GM18517 (cell line): ENCODE data around the gene DPF3.
"Not testable (repeated sequence)": the region's sequence is repeated elsewhere in the genome, so short reads cannot be mapped to it uniquely, and the experiment has no call there.

Experiments used
- ATAC-seq: cut with Tn5 transposase; IDR thresholded peaks from one replicate; pipeline ENCODE4 v1.9.1; 2021; ENCODE audit warnings: mild to moderate bottlenecking, moderate library complexity; ENCODE audit not compliant: unreplicated experiment

Gene DPF3

DNA sequence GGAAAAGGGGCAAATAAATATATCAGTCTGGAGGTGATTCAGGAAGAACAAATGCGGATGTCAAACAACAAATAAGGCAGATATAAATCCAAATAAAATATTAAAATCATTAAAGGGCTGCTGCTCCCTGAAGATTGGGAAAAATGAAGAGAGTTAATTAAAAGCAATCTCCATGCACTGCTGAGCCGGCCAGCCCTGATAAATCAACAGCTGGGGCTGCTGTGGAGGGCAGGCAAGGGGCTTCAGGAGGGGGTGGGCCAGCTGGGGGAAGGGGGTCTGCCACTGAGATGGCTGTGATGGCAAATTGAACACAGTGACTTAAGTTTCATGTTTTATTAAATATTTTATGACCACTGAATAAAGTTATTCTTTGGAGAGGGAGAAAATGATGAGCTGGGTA lies 12.4 kb downstream of the DPF3 start:
- ATAC-seq: no peak

DNA sequence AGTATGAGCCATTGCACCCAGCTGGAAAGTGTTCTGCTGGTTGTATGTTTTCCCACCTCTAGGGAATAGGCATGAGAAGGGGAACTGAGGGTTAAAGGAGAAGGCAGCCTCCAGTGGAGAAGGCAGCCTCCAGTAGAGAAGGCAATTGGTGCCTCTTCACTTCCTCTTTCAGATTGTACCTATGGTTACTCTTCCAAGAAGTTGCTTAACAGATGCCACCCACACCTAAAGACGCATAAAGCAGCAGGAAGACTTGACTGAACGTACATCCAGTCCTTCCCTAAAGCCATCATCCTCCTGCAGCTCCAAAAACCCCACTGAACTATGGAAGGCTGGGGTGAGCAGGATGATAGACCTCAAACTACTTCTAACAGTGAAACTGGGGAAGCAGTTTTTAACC lies 13.1 kb downstream of the DPF3 start:
- no peak for ATAC-seq

DNA sequence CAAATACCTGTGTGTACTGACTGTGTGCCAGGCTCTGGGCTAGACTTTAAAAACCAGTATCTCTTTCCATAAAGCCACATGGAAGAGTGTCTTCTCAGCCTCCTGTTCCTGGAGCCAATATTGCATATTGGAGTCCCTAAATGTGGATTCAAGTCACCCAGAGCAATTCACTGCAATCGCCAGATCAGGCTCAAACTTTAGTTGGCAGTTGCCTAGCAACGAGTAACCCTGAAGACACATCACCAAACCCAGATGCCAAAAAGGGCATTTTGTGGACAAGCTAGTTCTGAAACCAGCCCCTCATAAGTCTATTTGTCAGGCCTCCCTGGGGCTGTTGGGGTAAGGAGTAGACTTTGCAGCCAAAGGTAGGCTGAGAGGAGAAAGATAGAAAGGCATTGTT lies 13.7 kb downstream of the DPF3 start:
- no peak for ATAC-seq

DNA sequence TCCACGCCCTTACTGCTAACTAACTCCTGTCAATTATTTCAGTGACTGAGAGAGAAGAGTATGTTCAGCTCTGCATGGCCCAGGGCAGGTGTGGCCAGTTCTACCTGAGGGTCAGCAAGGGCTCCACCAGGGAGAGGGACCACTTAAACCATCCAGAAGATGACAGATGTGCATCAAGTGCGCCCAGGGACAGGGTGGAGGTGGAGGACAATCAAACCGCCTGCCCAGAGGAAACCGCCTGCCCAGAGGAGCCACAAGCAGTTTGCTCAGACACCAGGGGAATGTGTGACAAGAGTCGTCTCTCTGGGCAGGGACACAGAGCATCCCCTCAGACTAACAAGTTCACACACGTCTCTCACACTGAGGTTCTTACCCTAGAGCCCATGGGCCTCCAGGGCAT lies 14.5 kb downstream of the DPF3 start:
- no peak for ATAC-seq

DNA sequence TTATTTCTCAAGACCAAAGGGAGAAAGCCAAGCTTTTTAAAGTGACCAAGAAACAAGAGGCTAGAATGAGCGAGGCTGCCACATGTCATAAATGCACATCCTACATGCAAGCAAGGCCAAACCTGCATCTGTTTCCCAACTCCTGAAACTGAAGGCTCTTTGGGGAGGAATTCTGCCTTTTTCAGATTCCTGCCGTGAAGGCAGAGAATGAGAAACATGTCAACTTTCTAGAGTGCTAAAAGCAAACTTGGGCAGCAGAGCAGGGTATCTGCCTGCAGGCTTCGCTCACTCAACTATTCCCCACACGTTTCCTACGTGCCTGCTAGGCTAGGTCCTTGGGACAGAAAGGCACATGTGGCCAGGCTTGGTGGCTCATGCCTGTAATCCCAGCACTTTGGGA lies 15.2 kb downstream of the DPF3 start:
- no peak for ATAC-seq

DNA sequence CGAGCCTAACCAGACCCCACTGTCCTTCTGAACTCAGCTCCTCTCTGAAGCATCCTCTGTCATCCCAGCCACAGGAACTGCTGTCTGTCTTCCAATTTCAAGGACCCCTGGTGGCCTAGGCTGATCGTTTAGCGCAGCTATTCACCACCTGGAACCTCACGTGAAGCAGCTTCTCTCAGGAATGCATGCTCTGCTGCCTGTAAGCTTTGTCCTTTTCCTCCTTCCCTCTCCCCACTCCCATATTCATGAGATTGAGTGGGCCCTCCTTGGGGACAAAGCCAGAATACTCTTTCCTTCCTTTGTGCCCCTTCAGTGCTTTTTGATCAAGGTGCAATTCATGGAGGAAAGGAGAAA lies 17.2 kb downstream of the DPF3 start:
- no peak for ATAC-seq

DNA sequence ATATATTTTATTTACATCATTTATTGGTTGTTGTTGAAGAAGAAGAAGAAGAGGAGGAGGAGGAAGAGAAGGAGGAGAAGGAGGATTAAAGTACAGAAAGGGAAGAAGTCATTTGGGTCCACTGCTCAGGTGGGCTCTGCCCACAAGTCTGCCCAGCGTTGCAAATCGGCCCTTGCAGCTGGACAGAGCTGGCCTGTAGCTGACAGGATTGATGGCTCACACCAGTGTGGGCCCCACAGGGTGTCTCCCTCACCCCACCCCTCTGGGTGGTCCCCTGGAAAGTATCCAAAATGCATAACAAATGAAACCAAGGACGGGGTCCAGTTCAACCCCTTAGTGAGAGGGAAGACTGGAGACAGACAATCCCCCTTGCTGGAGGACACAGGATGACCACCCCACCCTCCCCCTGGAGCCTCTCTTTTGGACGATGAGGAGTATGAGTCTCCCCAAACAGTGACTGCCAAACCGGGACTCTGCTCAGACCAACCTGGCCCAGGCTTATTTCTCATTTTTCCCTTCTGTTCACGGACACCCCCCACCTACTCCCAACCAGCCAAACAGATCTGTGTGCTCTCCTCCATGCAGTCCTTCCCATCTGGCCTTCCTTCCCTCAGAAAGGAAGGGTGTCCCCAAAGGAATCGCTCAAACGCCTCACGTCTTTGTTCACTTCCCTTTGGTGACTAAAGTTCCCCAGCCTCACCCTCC lies 17.7 kb downstream of the DPF3 start:
- ATAC-seq: no peak

DNA sequence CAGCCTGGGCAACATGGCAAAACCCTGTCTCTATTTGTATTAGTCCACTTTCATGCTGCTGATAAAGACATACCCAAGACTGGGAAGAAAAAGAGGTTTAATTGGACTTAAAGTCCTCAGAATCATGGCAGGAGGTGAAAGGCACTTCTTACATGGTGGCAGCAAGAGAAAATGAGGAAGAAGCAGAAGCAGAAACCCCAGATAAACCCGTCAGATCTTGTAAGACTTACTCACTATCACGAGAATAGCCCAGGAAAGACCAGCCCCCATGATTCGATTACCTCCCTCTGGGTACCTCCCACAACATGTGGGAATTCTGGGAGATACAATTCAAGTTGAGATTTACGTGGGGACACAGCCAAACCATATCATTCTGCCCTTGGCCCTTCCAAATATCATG lies 23.0 kb downstream of the DPF3 start:
- not testable (repeated sequence) for ATAC-seq

DNA sequence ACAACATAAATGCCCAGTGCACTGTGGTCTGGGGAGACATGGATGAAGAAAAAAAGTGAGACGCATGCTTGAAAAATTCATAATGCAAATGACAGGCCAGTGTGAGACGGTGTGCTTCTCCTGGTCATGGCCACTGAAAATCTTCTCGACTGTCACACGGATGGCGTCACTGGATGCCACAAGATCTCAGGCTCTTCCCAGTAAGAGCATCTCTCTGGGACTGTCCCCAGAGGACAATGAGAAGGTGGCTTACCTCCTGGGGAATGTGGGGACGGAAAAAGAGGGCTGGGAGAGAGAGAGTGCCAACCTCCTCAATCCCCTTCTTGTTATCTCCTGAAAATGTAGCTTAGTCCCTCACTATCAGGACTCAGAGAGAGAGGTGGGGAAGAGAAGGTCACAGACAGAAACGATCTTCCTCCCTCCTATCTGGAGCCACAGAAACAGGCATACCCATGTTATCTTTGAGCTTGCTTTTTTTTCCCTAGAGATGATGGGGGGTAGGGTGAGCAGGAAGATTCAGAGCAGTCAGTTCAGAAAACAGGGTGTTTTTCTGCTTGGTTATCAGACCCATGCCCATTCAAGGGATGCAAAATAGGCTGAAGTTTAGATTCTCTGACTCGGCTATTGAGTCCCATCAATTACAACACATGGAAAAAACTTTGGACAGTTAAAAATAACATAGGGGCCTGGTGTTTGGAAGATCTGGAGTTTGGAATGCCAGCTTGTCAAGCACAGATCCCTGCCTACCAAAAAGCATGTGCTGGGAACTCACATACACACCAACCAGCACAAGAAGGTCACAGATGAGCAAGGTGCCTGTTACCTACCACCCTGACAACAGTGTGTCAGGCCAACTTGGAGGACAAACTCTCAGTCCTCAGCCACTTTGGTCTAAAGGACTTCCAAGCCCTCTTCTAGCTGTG lies 24.2 kb downstream of the DPF3 start:
- no peak for ATAC-seq

DNA sequence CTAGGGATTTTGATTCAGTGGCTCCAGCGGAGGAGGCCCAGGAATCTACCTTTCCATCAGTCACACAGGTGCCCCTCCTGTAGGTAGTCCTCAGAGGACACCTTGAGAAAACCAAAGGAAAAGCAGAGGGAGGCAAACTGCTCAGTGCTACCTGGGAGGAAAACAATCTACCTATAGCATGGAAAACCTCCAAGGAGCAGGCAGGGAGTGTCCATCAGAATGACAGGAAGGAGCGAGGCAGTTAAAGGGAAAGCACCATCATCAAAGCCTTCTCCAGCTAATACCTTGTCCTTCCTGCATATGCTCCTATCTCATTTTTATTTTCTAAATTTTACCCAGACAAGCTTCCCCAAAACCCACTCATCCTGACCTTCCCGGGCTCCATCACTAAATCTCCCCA lies 25.4 kb downstream of the DPF3 start:
- no peak for ATAC-seq

DNA sequence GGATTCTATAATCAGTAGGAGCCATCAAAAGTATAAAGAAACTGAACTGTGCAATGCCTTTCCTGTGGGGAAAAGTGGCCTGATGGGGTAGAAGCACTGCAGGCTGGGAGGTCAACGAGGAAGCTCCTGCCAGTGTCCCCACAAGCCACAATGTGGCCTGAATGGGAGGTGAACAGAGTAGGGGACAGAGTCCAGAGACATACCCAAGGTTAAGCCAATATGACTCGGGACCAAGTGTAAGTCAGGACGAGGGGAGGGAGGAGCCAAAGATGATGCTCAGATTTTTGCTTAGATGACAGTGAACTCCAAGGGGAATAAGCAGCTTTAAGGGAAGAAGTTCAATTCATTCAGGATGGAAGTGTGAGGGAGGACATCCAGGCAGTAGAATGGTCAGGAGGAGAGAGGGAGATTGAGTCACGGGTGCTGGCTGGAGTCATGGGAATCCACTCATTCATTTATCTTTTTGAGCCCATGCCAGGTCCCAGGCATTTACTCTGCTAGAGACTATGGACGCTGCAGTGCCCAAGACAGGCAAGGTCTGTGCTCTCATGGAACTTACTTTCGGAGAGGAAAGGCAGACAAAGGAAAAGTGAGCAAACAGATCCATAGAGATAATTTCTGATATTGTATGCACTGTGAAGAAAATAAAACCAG lies 29.1 kb downstream of the DPF3 start:
- no peak for ATAC-seq

DNA sequence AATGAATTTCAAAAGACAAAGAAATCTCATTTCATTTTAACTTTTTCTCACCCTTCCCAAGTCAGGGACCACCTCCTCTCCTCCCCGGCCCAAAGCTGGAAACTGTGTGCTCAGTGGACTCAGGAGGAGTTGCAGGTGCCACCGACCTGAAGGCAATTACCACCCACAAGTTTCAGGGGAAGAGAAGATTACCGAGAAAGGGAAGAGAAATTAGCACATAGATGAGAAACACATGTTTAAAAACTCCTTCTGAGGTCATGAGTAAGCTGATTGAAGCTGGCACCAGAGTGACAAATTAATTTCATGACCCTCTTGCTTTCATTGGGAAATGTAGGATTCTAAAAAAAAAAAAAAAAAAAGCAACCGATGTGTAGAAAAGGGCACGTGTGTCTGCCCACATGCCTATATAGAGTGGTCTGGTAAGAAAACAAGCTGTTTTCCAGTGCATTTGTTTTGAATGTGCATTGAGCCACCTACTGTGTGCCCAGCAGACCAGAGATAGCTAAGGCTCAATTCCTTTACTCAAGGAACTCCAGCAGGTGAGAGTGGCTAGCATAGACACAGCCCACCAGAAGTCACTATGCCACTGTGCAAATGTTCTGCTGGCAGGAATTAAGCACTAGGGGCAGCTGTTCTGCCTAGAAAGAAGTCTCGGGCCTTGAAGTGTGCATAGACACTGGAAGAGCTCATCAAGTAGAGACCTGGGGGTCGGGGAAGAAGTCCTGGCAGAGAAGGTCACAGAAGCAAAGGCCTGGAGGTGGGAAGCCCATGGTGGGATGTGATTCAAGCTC lies 30.5 kb downstream of the DPF3 start:
- ATAC-seq: no peak

DNA sequence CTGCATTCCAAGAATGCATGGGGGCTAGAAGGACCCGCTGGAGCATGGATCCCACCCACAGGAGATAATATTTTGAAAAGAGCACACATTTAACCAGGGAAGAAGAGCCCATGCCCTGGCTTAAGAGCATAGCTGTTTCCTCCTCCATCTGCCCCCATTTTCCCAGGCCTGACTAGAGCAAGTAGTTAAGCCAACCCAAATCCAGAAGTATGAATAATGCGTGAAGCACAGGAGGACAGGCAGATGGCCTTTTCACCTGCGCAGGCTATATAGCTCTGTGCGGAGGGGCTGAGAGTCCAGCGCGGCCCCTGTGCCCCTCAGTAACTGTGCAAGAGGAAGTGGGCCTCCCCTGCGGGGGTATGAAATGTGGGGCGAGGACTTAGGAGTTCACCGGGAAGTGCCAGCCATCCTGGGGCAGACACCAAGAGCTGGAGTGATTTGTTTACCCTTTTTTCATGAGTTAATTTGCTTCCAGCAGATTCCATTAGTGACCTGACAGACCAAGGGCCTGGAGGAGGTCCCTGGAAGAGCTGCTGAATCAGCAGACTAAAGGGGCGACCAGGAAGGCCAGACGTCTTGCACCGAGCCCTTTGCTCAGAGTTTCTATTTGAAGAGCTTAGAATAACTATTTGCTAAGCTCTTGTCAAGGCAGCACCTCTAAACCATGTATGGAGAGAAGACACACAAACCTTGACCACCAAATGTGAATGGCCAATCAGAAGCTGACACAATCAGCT lies 37.2 kb downstream of the DPF3 start:
- ATAC-seq: no peak

DNA sequence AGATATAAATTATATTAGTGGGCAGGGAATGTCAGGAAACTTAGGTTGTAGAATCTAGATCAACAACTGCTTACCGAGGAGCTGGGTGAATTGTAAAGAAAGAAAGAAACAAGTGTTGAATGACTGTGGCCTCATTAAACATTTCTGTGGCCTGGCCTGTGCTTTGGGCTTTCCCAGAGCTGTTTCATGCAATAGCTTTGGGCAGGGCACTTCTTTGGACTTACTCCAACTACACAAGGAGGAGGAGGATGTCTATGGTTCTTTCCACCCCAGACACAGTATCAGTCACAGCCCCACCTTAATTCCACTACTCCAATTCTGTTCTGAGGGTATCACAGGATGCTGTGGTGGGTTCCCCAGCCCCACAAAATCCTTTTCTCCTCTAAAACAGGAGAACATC lies 38.0 kb downstream of the DPF3 start:
- no peak for ATAC-seq

DNA sequence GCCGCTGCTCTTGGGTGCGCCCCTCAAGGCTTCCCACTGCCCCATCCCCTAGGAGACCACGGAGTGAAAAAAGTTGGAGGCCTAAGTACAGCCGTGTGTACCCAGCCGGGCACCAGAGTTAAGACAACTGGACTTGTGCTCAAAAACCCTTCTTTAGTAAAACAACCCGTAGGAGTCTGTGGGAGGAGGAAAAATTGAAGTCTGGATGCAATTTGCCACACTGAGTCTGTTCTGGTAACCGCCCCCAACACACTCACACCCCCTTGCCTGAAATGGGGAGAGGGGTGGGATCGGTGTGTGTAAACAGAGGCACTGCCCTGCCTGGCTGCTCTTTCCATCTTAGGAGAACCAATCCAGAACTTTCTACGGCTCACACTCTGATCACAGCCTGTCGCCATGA lies 41.7 kb downstream of the DPF3 start:
- ATAC-seq: no peak

DNA sequence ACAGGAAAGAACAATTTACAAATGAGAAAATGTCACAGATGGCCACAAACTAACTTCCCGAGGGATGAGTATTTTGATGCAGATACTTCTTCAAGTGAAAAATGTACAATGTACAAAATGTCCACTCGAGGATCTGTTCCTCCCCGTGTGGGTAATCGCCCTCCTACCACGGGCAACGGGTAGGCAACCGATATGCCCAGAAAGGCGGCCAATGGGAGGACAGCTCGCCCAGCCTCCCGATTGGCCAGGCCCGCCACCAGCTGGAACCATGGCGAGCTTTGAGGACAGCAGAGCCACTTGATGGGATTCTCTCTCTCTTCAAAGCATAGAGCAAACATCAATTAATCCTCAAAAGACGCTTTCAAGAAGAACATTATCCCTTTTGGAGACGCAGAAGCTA lies 42.3 kb downstream of the DPF3 start:
- no peak for ATAC-seq

DNA sequence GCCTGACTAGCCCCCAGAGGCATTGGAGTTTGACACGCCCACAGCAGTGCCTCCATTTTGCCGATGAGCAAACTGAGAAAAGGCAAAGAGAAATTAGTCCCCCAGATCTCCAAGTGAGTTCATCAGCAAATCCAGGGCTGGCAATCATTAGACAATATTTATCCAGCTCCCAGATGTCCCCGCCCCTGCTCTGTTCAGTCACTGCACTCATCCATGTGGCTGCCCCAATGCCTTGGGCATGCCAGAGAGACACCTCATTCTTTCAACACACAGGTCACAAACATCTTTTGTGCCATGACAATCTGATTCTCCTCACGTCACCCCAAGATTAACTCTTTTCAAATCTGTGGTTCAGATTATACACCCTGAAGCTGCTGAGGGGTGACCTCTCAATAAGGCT lies 43.5 kb downstream of the DPF3 start:
- ATAC-seq: no peak

DNA sequence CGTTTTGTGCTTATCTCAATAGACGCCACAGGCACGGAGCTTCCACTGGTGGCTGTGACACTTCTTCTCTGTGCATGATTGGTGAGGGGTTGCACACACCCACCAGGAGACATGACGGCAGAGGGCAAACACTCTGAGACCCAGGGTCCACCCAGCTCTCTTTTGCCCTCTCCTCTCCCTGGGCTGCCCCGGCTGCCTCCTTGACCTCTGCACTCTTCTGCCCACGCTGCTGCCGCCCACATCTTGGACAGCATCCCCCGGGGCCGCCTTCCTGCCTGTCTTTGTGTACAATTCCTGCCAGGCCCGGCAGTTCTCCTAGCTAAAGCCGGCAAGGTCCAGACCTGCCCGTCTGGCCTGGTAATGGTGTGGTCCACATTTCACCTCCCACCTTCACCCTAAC lies 44.7 kb downstream of the DPF3 start:
- no peak for ATAC-seq

DNA sequence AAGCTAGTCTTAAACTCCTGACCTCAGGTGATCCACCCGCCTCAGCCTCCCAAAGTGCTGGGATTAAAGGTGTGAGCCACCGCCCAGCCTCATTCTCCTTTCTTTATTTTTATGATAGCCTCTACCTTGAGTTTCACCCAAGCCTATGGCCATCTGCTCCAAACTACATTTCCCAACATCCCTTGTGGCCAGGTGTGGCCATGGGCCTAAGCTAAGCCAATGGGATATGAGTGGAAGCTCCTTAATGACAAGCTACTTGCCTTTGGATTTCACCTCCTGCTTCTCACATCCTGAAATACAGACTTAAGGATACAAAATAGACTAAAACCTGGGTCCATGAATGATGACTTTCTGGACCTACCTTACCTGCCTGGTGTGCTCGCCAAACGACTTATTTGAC lies 46.2 kb downstream of the DPF3 start:
- ATAC-seq: no peak

DNA sequence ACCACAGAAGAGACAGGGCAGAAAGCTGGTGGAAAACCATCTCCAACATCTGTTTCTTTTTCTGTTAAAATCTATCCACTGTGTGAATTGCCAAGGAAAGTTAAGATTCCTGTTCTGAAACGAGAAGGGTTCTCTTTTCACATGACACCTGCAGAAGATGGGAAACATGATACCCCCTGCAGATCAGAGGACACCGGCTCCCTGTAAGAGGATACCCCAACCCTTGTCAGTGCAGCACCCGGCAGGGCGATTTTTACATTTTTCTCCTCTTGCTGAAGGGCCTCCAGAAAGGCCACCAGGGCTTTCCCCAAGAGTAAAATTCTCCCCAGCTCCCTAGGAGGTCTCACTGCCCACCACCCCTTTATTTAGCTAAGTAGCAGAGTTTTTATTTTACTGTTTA lies 48.2 kb downstream of the DPF3 start:
- no peak for ATAC-seq

DNA sequence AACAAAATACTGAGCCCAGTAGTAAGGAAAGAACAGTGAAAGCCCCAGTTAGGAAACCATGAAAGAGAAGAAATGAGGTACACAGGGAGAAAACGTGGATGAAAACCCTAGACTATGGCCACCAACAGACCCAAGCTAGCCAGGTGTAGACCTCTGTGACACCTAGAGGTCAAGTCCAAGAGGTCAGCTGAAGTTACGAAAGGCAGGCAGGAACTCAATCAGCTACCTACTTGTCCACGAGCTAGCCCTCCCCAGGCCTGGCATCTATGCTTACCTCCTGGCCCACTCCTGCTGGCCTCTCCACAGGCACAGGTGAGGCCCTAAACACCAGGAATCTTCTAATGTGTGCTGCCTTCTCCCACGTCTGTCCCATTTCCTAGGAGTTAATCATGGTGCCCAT lies 48.7 kb downstream of the DPF3 start:
- no peak for ATAC-seq
